SK-N-SH (cell line): ENCODE results near the gene LCN1. TPM values are rescaled to one million over a fixed set of nuclear protein-coding genes. Genes with fewer than 3 reads are reported as not detected.

Experiments used
- CTCF ChIA-PET: fragments of 300-600, 350-600 bp; formaldehyde crosslinking; extraction: SDS; loops from one replicate; lab custom pipeline; 2021; lab: Yijun Ruan, JAX
- POLR2A ChIA-PET: fragments of 350-600 bp; sonication (Branson Sonifier 250); formaldehyde crosslinking; extraction: SDS; loops from one replicate; lab custom pipeline; 2020; ENCODE audit warnings: antibody characterized with exemption, inconsistent platforms; lab: Yijun Ruan, JAX
- DNase-seq: peaks from one replicate; pipeline ENCODE4 v3.0.0; 2012
- H2AFZ ChIP-seq: fragments of 200-600 bp; sonication (generic); 2 replicates; pipeline ENCODE4 v1.8.1; 2016; ENCODE audit warnings: antibody characterized with exemption, mild to moderate bottlenecking, low read depth
- H3F3A ChIP-seq: fragments of 200-600 bp; sonication (generic); replicated peaks from 2 replicates; pipeline ENCODE3; 2016; ENCODE audit warnings: antibody characterized with exemption, mild to moderate bottlenecking; ENCODE audit not compliant: insufficient read depth
- H3K27ac ChIP-seq, 2 experiments: fragments of 200-500 bp in 1 of 2; fragments of 200-600 bp in 1 of 2; sonication (Bioruptor generic) in 1 of 2; sonication (generic), shearing (Covaris generic) in 1 of 2; 2 replicates each; pipeline versions ENCODE4 v1.5.1 to v1.6.1; 2014 to 2016; ENCODE audit warnings: low read depth in 2 of 2, inconsistent platforms in 1 of 2, low read length in 1 of 2, mild to moderate bottlenecking in 1 of 2, mixed read lengths in 1 of 2
- H3K27me3 ChIP-seq: fragments of 200-600 bp; sonication (generic), shearing (Covaris generic); 2 replicates; pipeline ENCODE4 v1.6.1; 2016; ENCODE audit warnings: mixed run types; ENCODE audit not compliant: insufficient read depth
- H3K36me3 ChIP-seq, 2 experiments: fragments of 200-500 bp in 1 of 2; fragments of 200-600 bp in 1 of 2; sonication (Bioruptor generic) in 1 of 2; sonication (generic) in 1 of 2; replicated peaks in 1 of 2; 2 replicates each; pipeline versions ENCODE3 to v1.5.1; 2014 to 2016; ENCODE audit warnings: low read length in 1 of 2, mild to moderate bottlenecking in 1 of 2; ENCODE audit not compliant: insufficient read depth in 2 of 2, control insufficient read depth in 1 of 2
- H3K4me1 ChIP-seq, 2 experiments: fragments of 200-500 bp in 1 of 2; fragments of 200-600 bp in 1 of 2; sonication (Bioruptor generic) in 1 of 2; sonication (generic), shearing (Covaris generic) in 1 of 2; 2 replicates each; pipeline versions ENCODE4 v1.5.1 to v1.6.1; 2014 to 2016; ENCODE audit warnings: low read depth in 1 of 2, low read length in 1 of 2, mixed run types in 1 of 2; ENCODE audit not compliant: insufficient read depth in 2 of 2, control insufficient read depth in 1 of 2
- H3K4me2 ChIP-seq: fragments of 200-600 bp; sonication (generic), shearing (Covaris generic); 2 replicates; pipeline ENCODE4 v1.6.1; 2017; ENCODE audit warnings: mixed run types
- H3K4me3 ChIP-seq, 2 experiments: fragments of 200-500 bp in 1 of 2; fragments of 200-600 bp in 1 of 2; sonication (Bioruptor generic) in 1 of 2; sonication (generic), shearing (Covaris generic) in 1 of 2; 2 replicates each; pipeline versions ENCODE4 v1.5.1 to v1.8.1; 2014 to 2016; ENCODE audit warnings: low read depth in 2 of 2, inconsistent platforms in 1 of 2, low read length in 1 of 2, mild to moderate bottlenecking in 1 of 2, mixed read lengths in 1 of 2, moderate library complexity in 1 of 2
- H3K79me2 ChIP-seq: fragments of 200-600 bp; sonication (generic); 2 replicates; pipeline ENCODE4 v1.8.1; 2017; ENCODE audit warnings: mild to moderate bottlenecking; ENCODE audit not compliant: insufficient read depth
- H3K9ac ChIP-seq: fragments of 200-600 bp; sonication (generic); 2 replicates; pipeline ENCODE4 v1.6.1; 2017; ENCODE audit warnings: mixed run types
- H3K9me2 ChIP-seq: fragments of 200-600 bp; sonication (generic); 2 replicates; pipeline ENCODE4 v1.6.1; 2017; ENCODE audit warnings: mixed run types
- H3K9me3 ChIP-seq: fragments of 200-600 bp; sonication (generic); 2 replicates; pipeline ENCODE4 v1.6.1; 2017; ENCODE audit warnings: mixed run types, mild to moderate bottlenecking, moderate library complexity
- H4K20me1 ChIP-seq: fragments of 200-600 bp; sonication (generic); 2 replicates; pipeline ENCODE4 v1.6.1; 2017; ENCODE audit warnings: mild to moderate bottlenecking, mixed run types; ENCODE audit not compliant: insufficient read depth
- CHD2 ChIP-seq: fragments of 150-350 bp; IDR thresholded peaks from 2 replicates; pipeline ENCODE4 v1.6.1; 2018; ENCODE audit warnings: low read length; ENCODE audit not compliant: partially characterized antibody
- ELF1 ChIP-seq: IDR thresholded peaks from 2 replicates; pipeline ENCODE4 v1.4.0; 2012
- EP300 ChIP-seq, 2 experiments: IDR thresholded peaks; 2 replicates each; pipeline versions ENCODE4 v1.4.0 to v1.6.1; 2012; ENCODE audit warnings: borderline replicate concordance in 1 of 2, low read depth in 1 of 2, low read length in 1 of 2
- EZH2phosphoT487 ChIP-seq: fragments of 200-600 bp; sonication (generic); IDR thresholded peaks from 2 replicates; pipeline ENCODE4 v1.6.1; 2017; ENCODE audit warnings: low read depth, mixed run types, mild to moderate bottlenecking, antibody characterized with exemption, moderate library complexity, borderline replicate concordance
- FOSL2 ChIP-seq: IDR thresholded peaks from 2 replicates; pipeline ENCODE4 v1.4.0; 2012; ENCODE audit warnings: low read depth, mild to moderate bottlenecking, moderate library complexity, borderline replicate concordance
- GABPA ChIP-seq: IDR thresholded peaks from 2 replicates; pipeline ENCODE4 v1.4.0; 2012; ENCODE audit warnings: low read depth, mild to moderate bottlenecking
- GATA2 ChIP-seq: sonication (generic); formaldehyde crosslinking; IDR thresholded peaks from 2 replicates; pipeline ENCODE4 v1.5.0; 2020; ENCODE audit warnings: mild to moderate bottlenecking, missing genetic modification reagents
- MEF2A ChIP-seq: IDR thresholded peaks from 2 replicates; pipeline ENCODE4 v1.4.0; 2012; ENCODE audit warnings: low read depth, borderline replicate concordance
- MXI1 ChIP-seq: IDR thresholded peaks from 2 replicates; pipeline ENCODE4 v1.6.1; 2012; ENCODE audit warnings: mild to moderate bottlenecking, low read depth, low read length, improper control_type of control experiment
- NRF1 ChIP-seq: IDR thresholded peaks from 2 replicates; pipeline ENCODE4 v1.6.1; 2012; ENCODE audit warnings: low read depth, mild to moderate bottlenecking, low read length
- POLR2AphosphoS5 ChIP-seq: IDR thresholded peaks from 2 replicates; pipeline ENCODE4 v1.6.1; 2012; ENCODE audit warnings: low read depth, low read length
- RAD21 ChIP-seq: IDR thresholded peaks from 2 replicates; pipeline ENCODE4 v1.6.1; 2012; ENCODE audit warnings: mild to moderate bottlenecking, low read length
- TCF12 ChIP-seq: IDR thresholded peaks from 2 replicates; pipeline ENCODE4 v1.4.0; 2012
- TEAD4 ChIP-seq: IDR thresholded peaks from 2 replicates; pipeline ENCODE4 v1.4.0; 2012; ENCODE audit warnings: mild to moderate bottlenecking, borderline replicate concordance; ENCODE audit not compliant: insufficient read depth
- USF1 ChIP-seq: IDR thresholded peaks from 2 replicates; pipeline ENCODE4 v1.4.0; 2012; ENCODE audit warnings: low read depth, borderline replicate concordance
- YY1 ChIP-seq: IDR thresholded peaks from 2 replicates; pipeline ENCODE4 v1.4.0; 2012; ENCODE audit warnings: low read depth, mild to moderate bottlenecking
- WGBS: methylation state at CpG from one replicate; pipeline ENCODE4 v1.1.6; 2017; ENCODE audit warnings: low lambda C conversion rate; 5-methylcytosine and 5-hydroxymethylcytosine counted together
- polyA plus RNA-seq, 3 experiments: library from polyadenylated mRNA; depleted of rRNA; stranded (reverse); fragments of >200 nt; gene quantifications; 2 replicates each; pipeline ENCODE4 v1.2.3, GENCODE V29; 2012
- TF ChIP-seq, protein P1 (sequence below): IDR thresholded peaks from 2 replicates; pipeline ENCODE4 v1.4.0; 2012; ENCODE audit warnings: low read depth, borderline replicate concordance
- TF ChIP-seq, protein P2 (sequence below): IDR thresholded peaks from 2 replicates; pipeline ENCODE4 v1.4.0; 2012; ENCODE audit warnings: low read depth

Gene LCN1
- polyA plus RNA-seq, 1 of the 3 experiments (the other 2 are of a cell fraction), result not detected

- H3K9me3 ChIP-seq, result no peaks in the 10 kb centered on the region
- H3F3A ChIP-seq, result no peaks in the 10 kb centered on the region
- no peaks in the 10 kb centered on the region for H3K36me3 ChIP-seq
- no peak overlapping the region for H3K4me2 ChIP-seq
- no peaks in the 10 kb centered on the region for H3K4me1 ChIP-seq
- H3K79me2 ChIP-seq, result no peaks in the 10 kb centered on the region
- ChIA-PET CTCF (interaction anchor here (0.6 to 0.8 kb wide), 2 partner anchors 45 to 138 kb away, joined by 3 read pairs; no protein-coding TSS in a partner anchor), POLR2A (no interaction called here)
- no peak overlapping the region for H3K9ac ChIP-seq
- no peak for DNase-seq
- H2AFZ ChIP-seq, result no peak overlapping the region
- 60% methylated on average over 4 of the region's 17 CpGs for WGBS
- no peaks in the 10 kb centered on the region for H3K27me3 ChIP-seq
- no peaks in the 10 kb centered on the region for H3K9me2 ChIP-seq
- H3K27ac ChIP-seq, result no peak overlapping the region
- no peak overlapping the region for H3K4me3 ChIP-seq
- TF ChIP-seq EP300 (IDR thresholded peaks at IDR 0.05; ENCODE audit: borderline replicate concordance in 1 of 2, low read depth in 1 of 2, low read length in 1 of 2) (no peak), EZH2phosphoT487 (no peak), GATA2 (CRISPR knock-in tag) (no peak), CHD2 (no peak), GABPA (no peak), USF1 (no peak), MXI1 (no peak), TEAD4 (no peak), ELF1 (no peak), TCF12 (no peak), RAD21 (no peak), NRF1 (no peak), MEF2A (no peak)
- TF ChIP-seq, protein P1, sequence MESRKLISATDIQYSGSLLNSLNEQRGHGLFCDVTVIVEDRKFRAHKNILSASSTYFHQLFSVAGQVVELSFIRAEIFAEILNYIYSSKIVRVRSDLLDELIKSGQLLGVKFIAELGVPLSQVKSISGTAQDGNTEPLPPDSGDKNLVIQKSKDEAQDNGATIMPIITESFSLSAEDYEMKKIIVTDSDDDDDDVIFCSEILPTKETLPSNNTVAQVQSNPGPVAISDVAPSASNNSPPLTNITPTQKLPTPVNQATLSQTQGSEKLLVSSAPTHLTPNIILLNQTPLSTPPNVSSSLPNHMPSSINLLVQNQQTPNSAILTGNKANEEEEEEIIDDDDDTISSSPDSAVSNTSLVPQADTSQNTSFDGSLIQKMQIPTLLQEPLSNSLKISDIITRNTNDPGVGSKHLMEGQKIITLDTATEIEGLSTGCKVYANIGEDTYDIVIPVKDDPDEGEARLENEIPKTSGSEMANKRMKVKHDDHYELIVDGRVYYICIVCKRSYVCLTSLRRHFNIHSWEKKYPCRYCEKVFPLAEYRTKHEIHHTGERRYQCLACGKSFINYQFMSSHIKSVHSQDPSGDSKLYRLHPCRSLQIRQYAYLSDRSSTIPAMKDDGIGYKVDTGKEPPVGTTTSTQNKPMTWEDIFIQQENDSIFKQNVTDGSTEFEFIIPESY, result no peak
- TF ChIP-seq, protein P2, sequence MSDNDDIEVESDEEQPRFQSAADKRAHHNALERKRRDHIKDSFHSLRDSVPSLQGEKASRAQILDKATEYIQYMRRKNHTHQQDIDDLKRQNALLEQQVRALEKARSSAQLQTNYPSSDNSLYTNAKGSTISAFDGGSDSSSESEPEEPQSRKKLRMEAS, result no peak
- no peaks in the 10 kb centered on the region for H4K20me1 ChIP-seq
These were observed 29.2 kb downstream of the LCN1 start for GRCh38 chr9:135550344-135550918.

GRCh38 chr9:135551031-135551430 is 29.8 kb downstream of the LCN1 start:
- H4K20me1 ChIP-seq, result no peaks in the 10 kb centered on the region
- no peak overlapping the region for H2AFZ ChIP-seq
- H3K4me2 ChIP-seq, result no peak overlapping the region
- H3K4me3 ChIP-seq, result no peak overlapping the region
- TF ChIP-seq TCF12 (no peak), FOSL2 (no peak), EP300 (IDR thresholded peaks at IDR 0.05; ENCODE audit: borderline replicate concordance in 1 of 2, low read depth in 1 of 2, low read length in 1 of 2) (no peak), TEAD4 (no peak), POLR2AphosphoS5 (no peak), EZH2phosphoT487 (no peak), YY1 (no peak), USF1 (no peak), ELF1 (no peak), RAD21 (no peak)
- no peak for DNase-seq
- H3F3A ChIP-seq, result no peaks in the 10 kb centered on the region
- POLR2A ChIA-PET, result no interaction called here
- no peak overlapping the region for H3K9ac ChIP-seq
- H3K9me2 ChIP-seq, result no peaks in the 10 kb centered on the region
- H3K27ac ChIP-seq, result no peak overlapping the region
- 57% methylated on average over 11 of the region's 14 CpGs for WGBS
- no peaks in the 10 kb centered on the region for H3K36me3 ChIP-seq
- H3K4me1 ChIP-seq, result no peaks in the 10 kb centered on the region
- H3K79me2 ChIP-seq, result no peaks in the 10 kb centered on the region
- no peaks in the 10 kb centered on the region for H3K27me3 ChIP-seq
- CTCF ChIA-PET, result interaction anchor here (3.3 kb wide), 1 partner anchor 46 kb away, joined by 11 read pairs; no protein-coding TSS in a partner anchor
- no peaks in the 10 kb centered on the region for H3K9me3 ChIP-seq
